ENCODE results near the gene DNASE1L1.
A peak's percentile ranks its signal among the peaks of the same experiment; 100 is the strongest.

Gene DNASE1L1, protein sequence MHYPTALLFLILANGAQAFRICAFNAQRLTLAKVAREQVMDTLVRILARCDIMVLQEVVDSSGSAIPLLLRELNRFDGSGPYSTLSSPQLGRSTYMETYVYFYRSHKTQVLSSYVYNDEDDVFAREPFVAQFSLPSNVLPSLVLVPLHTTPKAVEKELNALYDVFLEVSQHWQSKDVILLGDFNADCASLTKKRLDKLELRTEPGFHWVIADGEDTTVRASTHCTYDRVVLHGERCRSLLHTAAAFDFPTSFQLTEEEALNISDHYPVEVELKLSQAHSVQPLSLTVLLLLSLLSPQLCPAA

DNA sequence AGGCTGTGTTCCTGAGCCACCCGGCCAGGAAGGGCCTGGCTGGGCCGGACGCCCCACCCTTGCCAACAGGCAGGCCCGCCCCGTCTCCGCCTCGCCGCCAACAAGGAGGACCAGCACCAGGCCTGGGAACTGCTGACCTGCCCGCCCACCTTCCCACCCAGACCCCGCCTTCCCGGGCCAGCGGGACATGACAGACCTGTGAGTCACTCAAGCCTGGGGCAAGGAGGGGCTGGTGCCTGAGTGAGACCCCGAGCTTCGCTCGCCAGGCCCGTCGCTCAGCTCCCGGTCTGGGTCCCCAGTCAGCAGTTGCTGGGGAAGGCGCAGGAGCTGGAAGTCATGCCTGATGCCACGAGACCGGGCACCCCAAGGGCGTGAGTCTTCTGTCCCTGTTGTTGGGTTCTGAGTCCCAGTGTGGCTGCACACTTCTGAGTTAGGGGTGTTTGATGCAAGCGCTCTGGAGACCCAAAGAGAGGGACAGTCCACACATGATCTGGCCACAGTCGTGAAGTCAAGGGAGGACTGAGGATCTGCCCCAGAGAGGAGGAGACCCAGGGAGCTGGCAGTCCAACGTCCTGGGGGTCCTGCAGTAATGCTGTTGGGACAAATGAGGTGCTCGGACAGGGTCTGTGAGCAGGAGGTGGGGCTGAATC, at the start of gene DNASE1L1:
TSS of gene DNASE1L1 (minus strand) at position 33 of the 650 bp plus-strand sequence. CDS start 3,686 bp downstream, outside the sequence.
- DNase-seq (ENCODE audit: low spot score), result peak; percentile 81
- in situ Hi-C loops (cut with MboI; ENCODE audit: low sequenced_read_pairs, unreplicated experiment), result no loop called here
- TF ChIP-seq, protein P1, sequence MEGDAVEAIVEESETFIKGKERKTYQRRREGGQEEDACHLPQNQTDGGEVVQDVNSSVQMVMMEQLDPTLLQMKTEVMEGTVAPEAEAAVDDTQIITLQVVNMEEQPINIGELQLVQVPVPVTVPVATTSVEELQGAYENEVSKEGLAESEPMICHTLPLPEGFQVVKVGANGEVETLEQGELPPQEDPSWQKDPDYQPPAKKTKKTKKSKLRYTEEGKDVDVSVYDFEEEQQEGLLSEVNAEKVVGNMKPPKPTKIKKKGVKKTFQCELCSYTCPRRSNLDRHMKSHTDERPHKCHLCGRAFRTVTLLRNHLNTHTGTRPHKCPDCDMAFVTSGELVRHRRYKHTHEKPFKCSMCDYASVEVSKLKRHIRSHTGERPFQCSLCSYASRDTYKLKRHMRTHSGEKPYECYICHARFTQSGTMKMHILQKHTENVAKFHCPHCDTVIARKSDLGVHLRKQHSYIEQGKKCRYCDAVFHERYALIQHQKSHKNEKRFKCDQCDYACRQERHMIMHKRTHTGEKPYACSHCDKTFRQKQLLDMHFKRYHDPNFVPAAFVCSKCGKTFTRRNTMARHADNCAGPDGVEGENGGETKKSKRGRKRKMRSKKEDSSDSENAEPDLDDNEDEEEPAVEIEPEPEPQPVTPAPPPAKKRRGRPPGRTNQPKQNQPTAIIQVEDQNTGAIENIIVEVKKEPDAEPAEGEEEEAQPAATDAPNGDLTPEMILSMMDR (IDR thresholded peaks at IDR 0.05; ENCODE audit: borderline replicate concordance, control extremely low read depth, extremely low read depth, insufficient read depth, missing control alignments), result no peak

DNA sequence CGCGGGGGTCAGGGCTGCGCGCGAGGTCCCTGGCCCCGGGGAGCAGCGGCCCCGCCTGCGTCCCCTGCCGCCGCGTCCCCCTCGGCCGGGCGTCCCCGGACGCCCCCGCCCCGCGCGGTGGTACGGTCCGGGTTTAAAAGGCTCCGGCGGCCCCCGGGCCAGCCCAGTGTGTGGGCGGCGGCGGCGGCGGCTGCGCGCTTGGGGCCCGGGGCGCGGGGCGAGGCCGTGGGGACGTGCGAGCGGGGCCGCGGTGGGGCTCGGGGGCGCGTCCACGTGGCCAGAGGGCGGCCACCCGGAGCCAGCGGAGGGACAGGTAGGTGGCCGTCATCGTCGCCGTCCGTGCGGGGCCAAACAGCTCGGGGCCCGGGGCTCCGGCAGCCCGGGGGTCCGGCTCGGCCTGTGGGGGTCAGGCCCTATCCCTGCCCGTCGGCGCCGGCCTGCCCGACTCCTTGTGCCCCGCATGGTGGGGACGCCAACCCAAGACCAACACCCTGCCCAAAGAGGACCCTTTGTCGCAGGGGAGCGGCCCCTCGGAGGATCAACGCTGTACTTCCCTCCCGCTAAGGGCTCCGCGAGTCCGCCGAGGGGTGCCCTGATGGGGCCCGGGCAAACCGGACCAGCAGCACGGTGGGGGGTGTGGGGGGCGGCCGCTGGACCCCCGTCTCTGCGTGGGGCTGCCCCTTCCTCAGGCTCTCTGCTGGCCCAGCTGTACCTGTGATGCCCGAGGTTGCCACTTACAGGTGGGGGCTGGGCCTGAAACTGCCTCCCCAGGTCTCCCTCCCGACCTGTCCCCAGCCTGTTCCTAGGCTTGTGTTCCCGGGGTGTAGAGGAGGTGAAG, 49.3 kb upstream of the DNASE1L1 start, which contains the start of gene PLXNA3:
TSS of gene PLXNA3 (plus strand) at position 166 of the 838 bp plus-strand sequence. CDS start 1,903 bp downstream, outside the sequence.
- TF ChIP-seq, protein P1 (IDR thresholded peaks at IDR 0.05; ENCODE audit: borderline replicate concordance, control extremely low read depth, extremely low read depth, insufficient read depth, missing control alignments), result no peak
- in situ Hi-C loops (cut with MboI; ENCODE audit: low sequenced_read_pairs, unreplicated experiment), result no loop called here

DNA sequence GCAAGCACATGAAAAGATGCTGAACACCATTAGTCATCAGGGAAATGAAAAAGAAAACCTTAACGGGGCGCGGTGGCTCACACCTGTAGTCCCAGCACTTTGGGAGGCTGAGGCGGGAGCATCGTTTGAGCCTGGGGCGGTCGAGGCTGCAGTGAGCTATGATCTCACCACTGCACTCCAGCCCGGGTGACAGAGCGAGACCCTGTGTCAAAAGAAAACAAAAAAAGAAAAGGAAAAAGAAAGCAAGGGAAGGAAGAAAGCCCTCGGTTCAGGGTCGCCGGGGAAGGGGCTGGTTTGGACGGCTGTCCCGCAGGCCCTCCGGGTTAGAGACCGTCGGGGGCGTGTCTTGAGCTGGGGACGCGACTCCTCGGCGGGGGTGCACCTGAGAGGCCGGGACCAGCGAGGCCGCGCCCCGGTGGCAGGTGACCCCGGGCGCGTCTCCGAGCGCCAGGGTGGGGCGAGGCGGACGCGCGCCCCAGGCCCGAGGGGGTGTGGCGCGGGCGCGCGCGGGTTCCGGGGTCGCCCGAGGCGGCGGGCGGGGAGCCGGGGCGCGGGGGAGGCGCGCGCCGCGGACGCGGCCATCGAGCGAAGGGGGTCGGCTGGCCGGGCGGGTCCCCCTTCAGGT, 48.5 kb upstream of the DNASE1L1 start:
- DNase-seq (ENCODE audit: low spot score), result peak; percentile 87
- TF ChIP-seq, protein P1 (IDR thresholded peaks at IDR 0.05; ENCODE audit: borderline replicate concordance, control extremely low read depth, extremely low read depth, insufficient read depth, missing control alignments), result no peak
- in situ Hi-C loops (cut with MboI; ENCODE audit: low sequenced_read_pairs, unreplicated experiment), result no loop called here

More for the DNA sequence above, 49.3 kb upstream of the DNASE1L1 start, which contains the start of gene PLXNA3:
- peak; percentile 80 for DNase-seq (ENCODE audit: low spot score)

DNA sequence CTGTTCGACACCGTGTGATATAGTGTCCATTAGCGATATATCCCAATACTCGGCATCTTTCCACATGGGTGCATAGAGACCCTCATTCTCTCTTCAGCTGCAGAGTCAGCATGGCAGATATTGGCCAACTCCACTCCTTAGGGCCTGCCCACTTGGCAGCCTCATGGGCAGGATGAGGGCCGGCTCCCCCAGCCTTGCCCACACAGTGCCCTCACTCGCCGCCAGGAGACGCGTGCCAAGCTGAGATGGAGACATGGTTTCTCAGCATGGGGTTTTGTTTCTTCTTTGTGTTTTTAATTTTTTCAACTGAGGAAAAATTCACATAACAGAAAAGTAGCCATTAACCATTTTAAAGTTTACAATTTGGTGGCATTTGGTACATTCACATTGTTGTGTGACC, 43.8 kb upstream of the DNASE1L1 start:
- in situ Hi-C loops (cut with MboI; ENCODE audit: low sequenced_read_pairs, unreplicated experiment), result no loop called here
- TF ChIP-seq, protein P1 (IDR thresholded peaks at IDR 0.05; ENCODE audit: borderline replicate concordance, control extremely low read depth, extremely low read depth, insufficient read depth, missing control alignments), result no peak
- no peak for DNase-seq (ENCODE audit: low spot score)

DNA sequence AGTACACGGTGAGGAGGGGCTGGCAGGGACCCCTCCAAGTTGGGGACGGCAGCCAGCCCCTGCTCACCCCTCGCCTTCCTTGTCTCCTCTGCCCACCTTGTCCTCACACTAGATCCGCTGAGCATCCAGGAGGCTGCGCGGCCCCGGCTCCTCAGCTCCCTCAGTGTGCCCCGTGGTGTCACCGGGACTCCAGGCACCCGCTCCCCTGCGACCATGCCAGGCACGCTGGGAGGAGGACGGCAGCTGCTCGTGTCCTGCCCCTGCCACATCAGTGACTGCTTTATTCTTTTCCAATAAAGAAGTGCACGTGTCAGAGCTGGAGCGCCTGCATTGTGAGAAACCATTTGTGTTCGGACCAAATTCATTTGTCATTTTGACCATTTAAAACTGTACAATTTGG, 41.3 kb upstream of the DNASE1L1 start:
- no peak for DNase-seq (ENCODE audit: low spot score)
- TF ChIP-seq, protein P1 (IDR thresholded peaks at IDR 0.05; ENCODE audit: borderline replicate concordance, control extremely low read depth, extremely low read depth, insufficient read depth, missing control alignments), result no peak
- in situ Hi-C loops (cut with MboI; ENCODE audit: low sequenced_read_pairs, unreplicated experiment), result no loop called here

DNA sequence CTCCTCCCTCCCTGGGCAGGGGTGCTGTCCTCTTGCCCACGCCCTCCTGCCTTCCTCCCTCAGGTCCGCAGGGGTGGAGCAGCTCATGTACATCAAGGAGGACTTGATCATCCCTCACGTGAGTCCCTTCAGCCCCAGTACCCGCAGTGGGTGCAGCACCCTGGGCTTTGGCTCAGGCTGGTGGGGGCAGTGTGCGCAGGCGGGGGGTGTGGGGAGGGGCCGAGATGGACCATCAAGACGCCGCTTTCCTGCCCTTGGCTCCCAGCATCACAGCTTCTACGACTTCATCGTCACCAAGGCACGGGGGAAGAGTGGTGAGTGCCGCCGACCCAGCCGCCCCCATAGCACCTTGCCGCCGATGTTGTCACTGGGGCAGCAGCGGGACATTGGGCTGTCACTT, 40.6 kb upstream of the DNASE1L1 start:
- DNase-seq (ENCODE audit: low spot score), result no peak
- TF ChIP-seq, protein P1 (IDR thresholded peaks at IDR 0.05; ENCODE audit: borderline replicate concordance, control extremely low read depth, extremely low read depth, insufficient read depth, missing control alignments), result no peak
- in situ Hi-C loops (cut with MboI; ENCODE audit: low sequenced_read_pairs, unreplicated experiment), result no loop called here
